ENCODE measurements around the gene FYTTD1. TPM values are rescaled to one million over a fixed set of nuclear protein-coding genes. Genes with fewer than 3 reads are reported as not detected.
"Not testable (repeated sequence)": the region's sequence is repeated elsewhere in the genome, so short reads cannot be mapped to it uniquely, and the experiment has no call there.

FYTTD1 gene
- total RNA-seq (2014; rRNA removed; shearing (Covaris generic)) = 30.1 and 36.7 TPM in 2 replicates
- 8.7 and 10.9 TPM in 2 replicates for polyA plus RNA-seq (2014; cell fraction: nucleus; rRNA removed)

GRCh38 chr3:197749601-197750395 lies at the start of gene FYTTD1:
Gene FYTTD1 (plus strand): TSS chr3:197749883. CDS start chr3:197749972, 89 bp downstream.
- DNase-seq (ENCODE audit: extremely low read depth, low read depth) = peak; percentile 64

GRCh38 chr3:197700095-197700494 lies 49.6 kb upstream of the FYTTD1 start:
- DNase-seq (ENCODE audit: extremely low read depth, low read depth) = no peak

- DNase-seq (ENCODE audit: extremely low read depth, low read depth) = no peak
Measured at GRCh38 chr3:197701841-197702240, 47.8 kb upstream of the FYTTD1 start.

DNA sequence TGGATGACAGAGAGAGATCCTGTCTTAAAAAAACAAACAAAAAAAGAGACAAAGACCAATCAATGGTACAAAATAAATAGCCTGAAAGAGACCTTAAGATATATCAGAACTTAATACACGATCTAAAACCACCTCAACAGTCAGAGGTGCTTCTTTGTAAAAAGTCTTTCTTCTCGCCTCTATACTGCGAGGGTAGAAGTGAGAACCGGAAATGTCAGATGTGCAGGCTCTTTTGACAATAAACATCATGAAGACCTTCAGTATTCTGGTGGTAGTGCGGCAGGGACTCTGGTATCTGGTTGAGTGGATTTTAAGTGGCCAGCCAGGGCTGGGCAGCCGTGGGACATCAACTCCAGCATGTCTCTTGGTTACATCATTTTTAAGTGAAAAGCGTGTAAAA lies 43.0 kb upstream of the FYTTD1 start:
- DNase-seq (ENCODE audit: extremely low read depth, low read depth) = no peak

DNA sequence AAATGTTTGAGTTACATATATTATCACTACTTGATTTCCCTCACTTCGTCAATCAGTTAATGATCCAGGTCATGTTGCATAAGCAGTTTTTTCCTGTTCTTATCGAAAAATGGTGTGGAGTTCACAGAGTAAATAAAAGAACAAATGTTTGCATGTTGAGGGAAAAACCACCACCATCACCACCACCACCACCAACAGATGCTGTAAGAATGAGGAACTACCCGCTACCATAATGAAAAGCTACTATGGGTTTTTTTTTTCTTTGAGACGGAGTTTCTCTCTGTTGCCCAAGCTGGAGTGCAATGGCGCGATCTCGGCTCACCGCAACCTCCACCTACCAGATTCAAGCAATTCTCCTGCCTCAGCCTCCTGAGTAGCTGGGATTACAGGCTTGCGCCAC lies 40.5 kb upstream of the FYTTD1 start:
- no peak for DNase-seq (ENCODE audit: extremely low read depth, low read depth)

GRCh38 chr3:197710965-197711364 lies 38.7 kb upstream of the FYTTD1 start:
- not testable (repeated sequence) for DNase-seq (ENCODE audit: extremely low read depth, low read depth)

- DNase-seq (ENCODE audit: extremely low read depth, low read depth) = peak; percentile 85
Measured at GRCh38 chr3:197711973-197712707, 37.5 kb upstream of the FYTTD1 start.

GRCh38 chr3:197713477-197713822 lies 36.2 kb upstream of the FYTTD1 start:
- no peak for DNase-seq (ENCODE audit: extremely low read depth, low read depth)

DNA sequence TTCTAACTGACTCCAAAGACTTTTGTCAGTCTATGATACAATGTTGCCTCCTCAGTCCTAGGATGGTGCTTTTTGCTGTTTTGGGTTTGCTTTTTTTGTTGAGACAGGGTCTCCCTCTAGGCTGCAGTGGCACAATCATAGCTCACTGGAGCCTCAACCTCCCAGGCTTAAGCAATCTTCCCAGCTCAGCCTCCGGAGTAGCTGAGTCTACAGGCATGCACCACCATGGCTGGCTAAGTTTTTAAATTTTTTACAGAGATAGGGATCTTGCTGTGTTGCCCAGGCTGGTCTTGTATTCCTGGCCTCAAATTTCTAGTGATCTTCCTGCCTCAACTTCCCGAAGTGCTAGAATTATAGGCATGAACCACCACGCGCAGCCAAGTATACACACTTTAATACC lies 35.4 kb upstream of the FYTTD1 start:
- no peak for DNase-seq (ENCODE audit: extremely low read depth, low read depth)

GRCh38 chr3:197718891-197719290 lies 30.8 kb upstream of the FYTTD1 start:
- DNase-seq (ENCODE audit: extremely low read depth, low read depth) = peak; percentile 80

DNA sequence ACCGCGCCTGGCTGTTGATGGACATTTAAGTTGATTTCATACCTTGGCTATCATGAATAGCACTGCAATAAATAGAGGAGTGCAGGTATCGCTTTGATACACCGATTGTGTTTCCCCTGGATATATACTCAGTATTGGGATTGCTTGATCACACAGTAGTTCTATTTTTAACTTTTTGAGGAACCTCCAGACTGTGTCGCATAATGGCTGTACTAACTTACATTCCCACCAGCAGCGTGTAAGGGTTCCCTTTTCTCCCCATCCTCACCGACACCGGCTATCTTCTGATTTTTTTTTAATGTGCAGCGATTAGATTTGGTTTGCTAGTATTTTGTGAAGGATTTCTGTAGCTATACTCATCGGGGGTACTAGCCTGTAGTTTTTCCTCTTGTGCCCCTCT lies 29.0 kb upstream of the FYTTD1 start:
- DNase-seq (ENCODE audit: extremely low read depth, low read depth) = no peak

- DNase-seq (ENCODE audit: extremely low read depth, low read depth) = no peak
Measured at GRCh38 chr3:197722734-197723133, 26.9 kb upstream of the FYTTD1 start.

- not testable (repeated sequence) for DNase-seq (ENCODE audit: extremely low read depth, low read depth)
Measured at GRCh38 chr3:197727878-197728277, 21.8 kb upstream of the FYTTD1 start.

DNA sequence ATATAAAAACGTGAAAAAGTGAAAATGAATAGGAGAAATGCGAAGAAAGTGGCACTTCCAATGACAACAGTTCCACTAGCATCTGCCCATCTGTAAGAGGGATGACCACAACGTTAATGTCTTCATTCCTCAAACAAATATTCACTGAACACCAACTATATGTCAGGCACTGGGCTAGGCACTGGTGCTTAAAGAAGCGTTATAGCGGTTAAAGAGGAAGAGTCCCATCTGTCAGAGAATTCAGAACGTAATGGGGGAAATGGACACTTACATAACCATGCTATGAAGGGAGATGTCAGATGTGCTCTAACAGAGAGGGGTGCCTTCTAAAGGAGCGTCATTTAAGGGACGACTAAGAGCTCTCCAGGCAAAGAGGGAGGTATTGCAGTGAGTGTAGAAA lies 21.2 kb upstream of the FYTTD1 start:
- no peak for DNase-seq (ENCODE audit: extremely low read depth, low read depth)

DNA sequence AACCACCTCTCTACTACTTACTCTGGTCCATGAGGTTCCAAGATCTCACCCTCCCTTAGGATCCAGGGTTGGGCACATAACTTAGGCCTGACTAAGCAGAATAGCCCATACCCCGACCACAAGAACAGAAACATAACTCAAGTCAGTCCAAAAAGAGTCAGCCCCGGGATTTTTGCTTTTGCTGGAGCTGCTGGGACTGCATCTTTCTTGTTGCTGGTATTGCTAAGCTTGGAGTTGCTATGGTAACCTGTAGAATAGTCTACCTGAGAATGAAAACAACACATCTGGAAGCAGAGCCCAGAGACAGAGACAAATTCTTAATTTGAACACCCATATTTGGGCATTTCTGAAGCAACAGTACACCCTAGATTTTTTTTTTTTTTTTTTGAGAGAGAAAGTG lies 19.5 kb upstream of the FYTTD1 start:
- no peak for DNase-seq (ENCODE audit: extremely low read depth, low read depth)

DNA sequence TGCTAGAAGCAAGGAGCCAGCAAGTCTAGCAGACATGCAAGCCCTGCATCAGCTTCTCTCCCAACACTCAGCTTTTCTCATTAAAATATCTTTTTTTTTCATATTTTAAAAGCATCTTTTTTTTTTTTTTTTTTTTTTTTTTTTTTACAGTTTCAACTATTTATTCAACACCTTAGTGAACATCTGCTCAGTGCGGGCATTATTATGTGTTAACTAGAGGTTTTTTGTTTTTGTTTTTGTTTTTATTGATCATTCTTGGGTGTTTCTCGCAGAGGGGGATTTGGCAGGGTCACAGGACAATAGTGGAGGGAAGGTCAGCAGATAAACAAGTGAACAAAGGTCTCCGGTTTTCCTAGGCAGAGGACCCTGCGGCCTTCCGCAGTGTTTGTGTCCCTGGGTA lies 18.9 kb upstream of the FYTTD1 start:
- DNase-seq (ENCODE audit: extremely low read depth, low read depth) = not testable (repeated sequence)

DNA sequence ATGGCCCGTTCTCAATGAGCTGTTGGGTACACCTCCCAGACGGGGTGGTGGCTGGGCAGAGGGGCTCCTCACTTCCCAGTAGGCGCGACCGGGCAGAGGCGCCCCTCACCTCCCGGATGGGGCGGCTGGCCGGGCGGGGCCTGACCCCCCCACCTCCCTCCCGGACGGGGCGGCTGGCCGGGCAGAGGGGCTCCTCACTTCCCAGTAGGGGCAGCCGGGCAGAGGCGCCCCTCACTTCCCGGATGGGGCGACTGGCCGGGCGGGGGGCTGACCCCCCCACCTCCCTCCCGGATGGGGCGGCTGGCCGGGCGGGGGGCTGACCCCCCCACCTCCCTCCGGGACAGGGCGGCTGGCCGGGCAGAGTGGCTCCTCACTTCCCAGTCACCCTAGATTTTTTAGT lies 18.2 kb upstream of the FYTTD1 start:
- not testable (repeated sequence) for DNase-seq (ENCODE audit: extremely low read depth, low read depth)

GRCh38 chr3:197733042-197733441 lies 16.6 kb upstream of the FYTTD1 start:
- no peak for DNase-seq (ENCODE audit: extremely low read depth, low read depth)

GRCh38 chr3:197734667-197735318 lies 14.9 kb upstream of the FYTTD1 start:
- DNase-seq (ENCODE audit: extremely low read depth, low read depth) = no peak

DNA sequence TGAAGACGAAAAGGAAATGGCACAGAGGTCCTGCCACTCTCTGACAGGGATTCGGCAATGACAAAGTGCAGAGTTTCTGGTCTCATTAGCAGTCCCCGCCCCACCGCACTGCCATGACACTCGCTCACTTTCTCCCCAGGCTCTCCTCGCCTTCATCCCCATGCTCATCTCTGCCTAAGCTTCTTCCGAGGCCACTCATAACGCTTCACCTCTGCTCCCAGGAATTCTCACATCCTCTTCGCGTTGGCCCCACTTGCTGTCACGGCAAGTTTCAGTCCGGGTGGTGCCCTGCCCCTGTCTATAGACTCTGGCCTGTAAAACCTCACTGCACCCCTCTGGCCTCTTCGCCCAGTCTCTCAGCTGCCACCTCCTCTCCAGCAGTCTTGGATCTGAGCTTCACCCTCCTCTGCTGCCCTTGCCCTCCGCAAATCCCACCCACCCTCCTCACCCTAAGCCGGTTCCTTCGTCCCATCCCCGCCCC lies 13.6 kb upstream of the FYTTD1 start:
- DNase-seq (ENCODE audit: extremely low read depth, low read depth) = no peak

Measured in NCI-H460 (cell line).